ENCODE data around the gene SLC26A3.

The SLC26A3 gene

GRCh38 chr7:107743567-107744344 is 59.3 kb downstream of the SLC26A3 start, which contains the start of gene CBLL1:
Gene CBLL1, plus strand, starts transcription at chr7:107744142. Its CDS starts 22 bp downstream, at chr7:107744164.
- peak; percentile 98 for DNase-seq

DNA sequence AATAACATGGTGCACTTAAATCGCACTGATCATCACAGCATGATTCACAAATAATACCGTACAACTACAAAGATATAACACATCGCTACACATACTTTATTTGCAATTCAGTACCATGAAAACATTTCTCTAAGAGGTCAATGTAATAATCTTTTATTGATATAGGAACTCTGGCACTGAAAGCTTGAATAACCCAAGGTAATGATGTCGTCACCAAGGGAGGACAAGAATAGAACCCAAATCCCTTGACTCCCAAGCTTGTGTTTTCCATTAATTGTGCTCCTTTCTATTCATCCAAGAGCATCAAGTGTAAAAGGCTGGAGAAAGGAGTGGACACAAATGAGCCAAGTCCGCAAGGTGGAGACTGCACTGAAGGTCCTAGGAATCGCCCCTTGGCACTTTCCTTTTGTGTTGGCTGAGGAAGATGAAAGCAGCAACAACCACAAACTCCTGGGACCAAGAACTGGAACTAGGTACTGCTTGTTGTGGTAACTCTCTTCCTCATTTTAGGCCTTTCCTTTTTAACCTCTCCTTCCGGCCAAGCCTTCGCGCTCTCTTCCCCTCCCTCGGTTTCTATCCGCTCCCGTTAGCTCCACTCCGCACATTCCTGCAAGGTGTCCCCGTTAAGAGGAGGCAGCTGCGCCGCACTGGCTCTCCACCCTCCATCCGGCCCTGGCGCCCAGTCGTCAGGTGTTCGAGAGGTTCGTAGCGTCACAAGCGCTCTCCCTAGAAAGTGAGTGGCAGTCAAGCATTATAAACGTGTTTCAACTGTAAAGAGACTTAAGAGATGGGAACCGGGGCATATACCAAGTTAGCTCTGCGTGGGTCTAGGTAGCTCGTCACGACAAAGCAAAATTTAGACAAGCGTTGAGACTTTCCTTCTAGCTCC is 60.1 kb downstream of the SLC26A3 start:
- no peak for DNase-seq

DNA sequence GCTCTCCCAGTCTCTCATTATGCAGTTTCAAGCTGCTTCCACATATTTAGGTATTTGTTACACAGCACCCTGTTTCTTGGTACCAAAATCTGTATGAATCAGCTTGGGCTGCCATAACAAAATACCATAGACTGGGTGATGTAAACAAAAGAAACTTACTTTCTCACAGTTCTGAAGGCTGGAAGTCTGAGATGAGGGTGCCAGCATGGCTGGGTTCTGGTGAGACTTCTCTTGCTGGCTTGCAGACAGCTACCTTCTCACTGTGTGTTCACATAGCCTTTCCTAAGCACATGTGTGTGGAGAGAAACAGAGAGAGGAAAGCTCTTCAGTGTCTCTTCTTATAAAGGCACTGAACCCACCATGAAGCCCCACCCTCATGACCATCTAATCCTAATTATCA is 74.7 kb downstream of the SLC26A3 start:
- DNase-seq = no peak

DNA sequence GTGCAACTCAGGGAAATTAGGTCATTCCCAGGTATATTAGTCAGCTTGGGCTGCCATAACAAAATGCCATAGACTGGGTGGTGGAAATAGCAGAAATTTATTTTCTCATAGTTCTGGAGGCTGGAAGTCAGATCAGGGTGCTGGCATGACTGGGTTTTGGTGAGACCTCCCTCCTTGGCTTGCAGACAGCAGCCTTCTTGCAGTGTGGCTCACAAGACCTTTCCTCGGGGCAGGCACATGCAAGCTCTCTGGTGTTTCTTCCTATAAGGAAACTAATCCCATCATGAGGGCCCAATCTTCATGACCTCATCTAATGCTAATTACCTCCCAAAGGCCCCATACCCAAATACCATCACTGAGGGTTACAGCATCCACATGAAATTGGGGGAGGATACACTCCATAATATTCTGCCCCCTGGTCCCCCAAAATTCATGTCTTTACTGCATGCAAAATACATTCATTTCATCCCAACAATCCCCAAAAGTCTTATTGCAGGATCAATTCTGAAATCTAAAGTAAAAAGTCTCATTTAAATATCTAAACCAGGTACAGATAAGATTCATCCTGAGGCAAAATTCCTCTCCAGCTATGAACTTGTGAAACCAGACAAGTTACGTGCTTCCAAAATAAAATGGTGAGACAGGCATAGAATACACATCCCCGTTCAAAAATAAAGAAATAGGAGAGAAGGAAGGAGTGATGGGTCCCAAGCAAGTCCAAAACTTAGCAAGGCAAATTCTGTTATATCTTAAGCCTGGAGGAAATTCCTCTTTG is 76.5 kb downstream of the SLC26A3 start:
- DNase-seq = no peak

DNA sequence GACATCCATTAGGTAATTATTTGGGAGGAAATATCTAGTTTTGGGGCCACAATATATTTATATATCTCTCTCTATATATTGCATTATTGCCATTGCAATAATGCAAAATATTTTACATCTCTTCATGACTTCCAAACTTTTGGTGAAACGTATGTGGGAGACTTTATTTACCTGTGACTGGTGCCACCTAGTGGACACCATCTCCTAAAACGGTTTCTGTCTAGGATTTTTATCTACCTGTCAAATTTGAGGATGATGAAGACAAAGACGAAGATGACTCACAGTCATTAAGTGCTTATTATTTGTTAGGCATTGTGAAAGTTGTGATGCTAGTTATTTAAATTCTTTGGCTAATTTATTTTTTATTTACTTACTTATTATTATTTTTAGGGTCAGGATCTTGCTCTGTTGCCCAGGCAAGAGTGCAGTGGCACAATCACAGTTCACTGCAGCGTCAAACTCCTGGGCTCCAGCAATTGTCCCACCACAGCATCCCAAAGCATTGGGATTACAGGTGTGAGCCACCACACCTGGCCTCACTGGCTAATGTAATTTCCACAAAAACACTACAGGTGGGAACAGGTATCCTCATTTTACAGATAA is 77.8 kb downstream of the SLC26A3 start:
- peak; percentile 44 for DNase-seq

GRCh38 chr7:107723255-107723654 is 79.8 kb downstream of the SLC26A3 start:
- no peak for DNase-seq

- no peak for DNase-seq
Measured at GRCh38 chr7:107721286-107721685, 81.7 kb downstream of the SLC26A3 start.

GRCh38 chr7:107718456-107719193 is 84.4 kb downstream of the SLC26A3 start:
- DNase-seq = no peak

- DNase-seq = no peak
Measured at GRCh38 chr7:107715531-107715930, 87.5 kb downstream of the SLC26A3 start.

Data from activated CD8-positive, alpha-beta memory T cell treated with anti-CD3 and anti-CD28 coated beads, Interleukin-2, amount 50 U/mL, for 4 hours (primary cell).